GM10266 (cell line): ENCODE data around the gene HCN3.
A peak's percentile ranks its signal among the peaks of the same experiment; 100 is the strongest.
"Not testable (repeated sequence)": the region's sequence is repeated elsewhere in the genome, so short reads cannot be mapped to it uniquely, and the experiment has no call there.

Experiments used
- DNase-seq: peaks from one replicate; pipeline ENCODE4 v3.0.0; 2012; ENCODE audit errors: extremely low spot score
- CTCF ChIP-seq: IDR thresholded peaks from 2 replicates; pipeline ENCODE4 v1.5.1; 2012; ENCODE audit warnings: mild to moderate bottlenecking, low read depth; ENCODE audit not compliant: control insufficient read depth, insufficient read depth; ENCODE audit errors: missing control alignments

HCN3 gene

GRCh38 chr1:155277070-155277901 lies at the start of gene HCN3:
HCN3 (plus strand) TSS chr1:155277463; CDS start chr1:155277591, 128 bp downstream.
- TF ChIP-seq CTCF, result peak; percentile 58

GRCh38 chr1:155228096-155228427 lies 49.2 kb upstream of the HCN3 start:
- DNase-seq, result no peak
- no peak for TF ChIP-seq CTCF

More at GRCh38 chr1:155277070-155277901, at the start of gene HCN3:
- DNase-seq, result peak; percentile 99

- not testable (repeated sequence) for DNase-seq
Measured at GRCh38 chr1:155231302-155231701, 46.0 kb upstream of the HCN3 start.

- DNase-seq, result not testable (repeated sequence)
Measured at GRCh38 chr1:155232001-155232978, 45.0 kb upstream of the HCN3 start.

GRCh38 chr1:155233502-155233901 lies 43.8 kb upstream of the HCN3 start:
- DNase-seq, result not testable (repeated sequence)

- not testable (repeated sequence) for DNase-seq
Measured at GRCh38 chr1:155235375-155235774, 41.9 kb upstream of the HCN3 start.

- TF ChIP-seq CTCF, result no peak
- no peak for DNase-seq
Measured at GRCh38 chr1:155236451-155236850, 40.8 kb upstream of the HCN3 start.

GRCh38 chr1:155241069-155241679 lies 36.1 kb upstream of the HCN3 start:
- peak; percentile 74 for DNase-seq
- no peak for TF ChIP-seq CTCF

- no peak for TF ChIP-seq CTCF
- DNase-seq, result no peak
Measured at GRCh38 chr1:155241841-155242264, 35.4 kb upstream of the HCN3 start.
